Epithelial cell of esophagus (primary cell): ENCODE measurements around the gene CHPF.

Source experiments
- DNase-seq: peaks from one replicate; pipeline ENCODE4 v3.0.0; 2010; ENCODE audit warnings: low read depth
- H3K4me3 ChIP-seq: 2 replicates; pipeline ENCODE4 v1.5.1; 2011; ENCODE audit warnings: mild to moderate bottlenecking, low read length, control low read depth
- TF ChIP-seq, protein P1 (sequence below): IDR thresholded peaks from 2 replicates; pipeline ENCODE4 v1.5.1; 2011; ENCODE audit warnings: low read depth, mild to moderate bottlenecking, low read length, control low read depth, inconsistent platforms; ENCODE audit not compliant: insufficient read depth; ENCODE audit errors: missing control alignments

The CHPF gene

DNA sequence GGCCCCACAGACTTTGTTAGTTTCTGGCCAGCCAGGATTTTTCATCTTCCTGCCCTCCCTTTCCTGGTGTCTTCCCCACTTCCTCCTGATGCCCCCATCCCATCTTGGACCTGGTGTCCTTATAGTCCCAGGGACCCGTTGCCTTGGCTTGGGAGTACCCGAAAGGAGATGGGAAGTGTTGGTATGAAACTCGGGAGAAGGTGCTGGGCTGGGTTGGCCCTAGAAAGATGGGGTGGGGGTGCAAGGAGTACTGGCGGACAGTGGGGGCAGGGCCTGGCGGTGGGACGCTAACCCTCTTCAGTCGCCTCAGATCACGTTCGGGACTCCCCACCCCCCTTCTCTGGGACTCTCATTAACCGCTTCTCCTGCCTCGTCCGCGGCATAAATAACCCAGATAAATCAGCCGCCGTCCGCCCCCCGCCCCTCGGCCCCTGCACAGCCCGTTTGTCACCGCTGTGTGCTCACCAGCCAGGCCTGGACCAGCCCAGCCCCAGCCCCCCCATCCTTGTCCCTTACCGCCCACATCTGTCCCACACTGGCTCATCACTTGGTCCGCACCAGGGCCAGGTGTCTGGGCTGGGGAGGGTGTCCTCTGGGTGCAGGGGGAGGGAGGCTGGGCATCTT lies 33.0 kb downstream of the CHPF start:
- TF ChIP-seq, protein P1, sequence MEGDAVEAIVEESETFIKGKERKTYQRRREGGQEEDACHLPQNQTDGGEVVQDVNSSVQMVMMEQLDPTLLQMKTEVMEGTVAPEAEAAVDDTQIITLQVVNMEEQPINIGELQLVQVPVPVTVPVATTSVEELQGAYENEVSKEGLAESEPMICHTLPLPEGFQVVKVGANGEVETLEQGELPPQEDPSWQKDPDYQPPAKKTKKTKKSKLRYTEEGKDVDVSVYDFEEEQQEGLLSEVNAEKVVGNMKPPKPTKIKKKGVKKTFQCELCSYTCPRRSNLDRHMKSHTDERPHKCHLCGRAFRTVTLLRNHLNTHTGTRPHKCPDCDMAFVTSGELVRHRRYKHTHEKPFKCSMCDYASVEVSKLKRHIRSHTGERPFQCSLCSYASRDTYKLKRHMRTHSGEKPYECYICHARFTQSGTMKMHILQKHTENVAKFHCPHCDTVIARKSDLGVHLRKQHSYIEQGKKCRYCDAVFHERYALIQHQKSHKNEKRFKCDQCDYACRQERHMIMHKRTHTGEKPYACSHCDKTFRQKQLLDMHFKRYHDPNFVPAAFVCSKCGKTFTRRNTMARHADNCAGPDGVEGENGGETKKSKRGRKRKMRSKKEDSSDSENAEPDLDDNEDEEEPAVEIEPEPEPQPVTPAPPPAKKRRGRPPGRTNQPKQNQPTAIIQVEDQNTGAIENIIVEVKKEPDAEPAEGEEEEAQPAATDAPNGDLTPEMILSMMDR: no peak
- H3K4me3 ChIP-seq: no peak overlapping the region
- no peak for DNase-seq

DNA sequence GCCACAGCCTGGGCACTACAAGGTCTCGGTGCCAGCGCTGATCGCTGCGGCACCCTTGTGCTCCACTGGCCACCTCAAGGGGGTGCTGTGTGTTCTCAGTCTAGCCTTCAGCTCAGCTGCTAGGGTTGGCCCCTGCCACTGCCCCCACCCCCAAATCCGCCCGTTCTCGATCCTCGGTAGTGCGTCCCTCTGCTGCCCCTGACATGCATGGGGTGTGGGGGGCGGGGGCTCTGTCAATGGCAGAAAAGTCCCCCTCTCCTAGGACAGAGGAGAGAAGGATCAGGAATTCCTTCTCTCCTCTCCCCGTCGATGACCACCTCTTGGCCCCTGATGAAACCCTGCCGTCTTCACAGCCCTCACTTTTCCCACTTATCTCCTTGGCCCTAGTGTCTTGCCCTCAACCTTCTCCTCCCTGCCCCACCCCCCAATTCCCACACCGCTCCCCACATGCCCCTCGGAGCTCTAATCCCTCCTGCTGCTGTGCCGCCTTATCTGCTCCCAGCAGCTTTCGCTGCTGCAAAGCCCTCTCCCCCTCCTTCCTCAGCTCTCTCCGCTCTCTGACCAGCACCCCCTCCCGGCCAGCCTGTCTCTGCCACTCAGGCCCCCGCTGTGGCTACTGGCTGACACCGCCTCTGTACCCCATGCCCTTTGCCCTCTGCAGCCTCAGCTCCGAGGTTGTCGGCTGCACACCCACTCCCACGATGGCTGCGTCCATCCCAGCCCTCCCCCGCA lies 33.7 kb downstream of the CHPF start:
- peak; percentile 57 for DNase-seq
- H3K4me3 ChIP-seq: no peak overlapping the region
- TF ChIP-seq, protein P1: peak; percentile 79

DNA sequence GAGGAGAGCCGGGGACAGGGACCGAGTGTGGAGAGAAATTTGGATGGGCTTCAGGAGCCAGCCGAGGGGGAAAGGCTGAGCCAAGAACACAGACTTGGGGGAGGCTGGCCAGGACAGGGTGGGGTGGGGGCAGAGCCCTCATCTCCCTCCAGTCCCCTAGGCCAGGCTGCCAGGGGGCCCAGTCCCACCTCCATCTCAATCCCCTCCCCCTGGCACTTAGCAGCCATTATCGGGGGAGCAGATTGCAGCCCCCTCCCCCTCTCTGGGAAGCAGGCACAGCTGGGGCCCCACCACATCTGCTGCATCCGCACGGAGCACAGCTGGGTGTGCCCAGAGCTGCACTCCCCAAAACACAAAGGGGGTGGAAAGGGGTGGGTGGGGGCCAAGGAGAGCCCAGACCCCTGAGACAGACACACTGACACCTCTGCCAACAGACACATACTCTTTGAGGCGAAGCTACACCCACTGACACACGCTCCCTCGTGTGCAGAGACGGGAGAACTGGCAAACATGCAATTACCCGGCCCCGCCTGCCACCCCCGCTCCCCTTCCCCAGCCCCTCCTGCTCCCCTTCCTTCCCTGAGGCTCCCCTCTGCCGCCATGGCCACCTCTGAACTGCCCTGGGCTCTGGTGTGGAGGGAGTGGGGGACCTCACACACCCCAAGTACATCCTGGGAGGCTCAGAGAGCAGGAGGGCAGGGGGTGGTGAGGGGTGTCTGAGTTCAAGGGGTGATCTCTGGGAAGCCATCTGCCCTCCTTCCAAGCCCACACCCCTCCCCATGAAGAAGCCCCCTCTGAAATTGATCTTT lies 34.4 kb downstream of the CHPF start:
- H3K4me3 ChIP-seq: no peak overlapping the region
- DNase-seq: no peak

DNA sequence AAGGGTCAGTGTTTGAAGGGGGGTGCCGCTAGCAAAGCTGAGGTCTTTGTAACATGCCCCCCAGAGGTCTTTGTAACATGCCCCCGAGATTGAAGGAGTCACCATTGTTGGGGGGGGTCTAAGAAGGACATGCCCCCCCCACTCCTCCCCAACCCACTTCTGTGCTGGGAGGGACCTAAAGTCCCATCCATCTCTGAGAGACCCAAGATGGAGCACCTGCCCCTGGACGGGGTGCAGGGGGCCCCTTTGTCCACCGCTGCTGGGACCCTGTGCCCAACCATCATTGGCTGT lies 35.2 kb downstream of the CHPF start:
- TF ChIP-seq, protein P1: no peak
- no peak overlapping the region for H3K4me3 ChIP-seq
- DNase-seq: no peak

More for the DNA sequence above, 34.4 kb downstream of the CHPF start:
- TF ChIP-seq, protein P1: no peak

DNA sequence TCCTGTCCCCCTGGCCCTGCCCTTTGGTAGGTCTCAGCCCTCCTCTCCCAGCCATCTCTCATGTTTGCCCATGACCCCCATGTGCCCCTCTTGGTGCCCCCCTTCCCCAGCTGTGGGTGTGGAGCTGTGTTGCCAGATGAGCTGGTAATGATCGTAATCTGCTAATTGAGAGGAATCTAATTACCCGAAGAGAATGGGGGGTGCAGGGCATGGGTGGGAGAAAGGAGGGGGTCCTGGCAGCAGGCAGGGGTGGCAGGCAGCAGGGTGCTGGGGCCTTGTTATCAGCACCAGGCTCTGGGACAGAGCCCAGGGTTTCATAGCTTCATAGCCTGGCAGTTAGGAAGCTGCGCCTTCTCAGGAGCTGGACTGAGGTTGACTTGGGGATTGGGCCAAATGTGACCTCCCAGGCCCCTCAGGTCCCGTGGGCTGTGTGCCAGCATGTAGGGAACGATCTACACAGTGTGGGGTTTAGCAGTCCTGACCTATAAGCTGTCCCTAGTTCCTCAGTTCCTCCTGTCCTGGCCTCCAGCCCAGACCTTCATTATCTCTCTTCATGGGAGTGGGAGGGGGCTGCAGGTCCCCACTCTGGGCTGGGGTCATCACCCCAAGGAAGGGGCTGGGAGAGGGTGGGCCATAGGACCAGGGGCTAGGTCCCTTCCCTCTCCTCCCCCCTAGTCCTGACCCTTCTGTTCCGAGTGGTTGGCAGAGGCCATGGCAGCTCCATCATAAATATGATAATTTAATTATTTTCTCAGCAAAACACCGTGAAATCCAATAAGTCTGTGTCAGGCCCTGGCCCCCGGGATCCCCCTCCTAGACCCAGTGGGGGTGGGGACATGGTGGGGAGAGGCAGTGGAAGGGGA lies 35.8 kb downstream of the CHPF start:
- no peak overlapping the region for H3K4me3 ChIP-seq
- DNase-seq: no peak
- TF ChIP-seq, protein P1: no peak

DNA sequence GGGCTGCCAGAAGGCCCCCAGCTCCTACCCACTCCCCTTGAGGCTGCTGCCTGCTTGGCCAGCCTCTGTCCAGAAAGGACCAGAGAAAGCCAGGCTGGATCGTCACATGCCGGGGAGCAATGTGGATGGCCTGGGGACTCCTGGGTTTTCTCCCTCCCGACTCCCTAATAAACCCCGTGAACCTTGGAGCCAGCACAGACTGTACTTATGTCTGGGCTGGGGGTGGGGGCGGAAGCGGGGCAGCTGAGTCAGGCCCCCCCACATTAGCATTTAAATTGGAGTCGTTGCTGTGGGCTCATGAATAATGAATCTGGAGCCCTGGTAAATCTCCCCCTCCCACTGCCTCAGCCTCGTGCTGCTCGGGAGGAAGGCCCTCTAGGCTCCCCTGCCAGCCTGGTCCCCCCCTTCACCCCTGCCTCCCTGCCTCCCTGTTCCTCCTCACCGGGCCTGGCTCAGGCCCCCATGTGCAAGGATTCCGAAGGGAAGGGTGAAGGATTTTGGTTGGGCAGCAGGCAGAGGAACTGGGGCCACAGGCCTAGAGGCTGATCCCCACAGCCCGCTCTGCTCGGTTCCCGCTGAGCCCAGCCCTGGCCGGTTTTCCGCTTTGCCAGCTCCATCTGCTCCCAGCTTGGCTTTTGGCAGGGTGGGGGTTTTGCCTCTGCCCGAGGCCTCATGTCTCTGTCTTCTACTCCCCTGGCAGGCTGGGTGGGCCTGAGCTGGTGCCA lies 36.6 kb downstream of the CHPF start:
- TF ChIP-seq, protein P1: no peak
- no peak for DNase-seq
- H3K4me3 ChIP-seq: no peak overlapping the region
